HG03066 (cell line): ENCODE results near the gene NDFIP1.

ENCODE experiments used
- ATAC-seq: cut with Tn5 transposase; IDR thresholded peaks from one replicate; pipeline ENCODE4 v1.9.1; 2021; ENCODE audit warnings: low read depth; ENCODE audit not compliant: unreplicated experiment

NDFIP1 gene

DNA sequence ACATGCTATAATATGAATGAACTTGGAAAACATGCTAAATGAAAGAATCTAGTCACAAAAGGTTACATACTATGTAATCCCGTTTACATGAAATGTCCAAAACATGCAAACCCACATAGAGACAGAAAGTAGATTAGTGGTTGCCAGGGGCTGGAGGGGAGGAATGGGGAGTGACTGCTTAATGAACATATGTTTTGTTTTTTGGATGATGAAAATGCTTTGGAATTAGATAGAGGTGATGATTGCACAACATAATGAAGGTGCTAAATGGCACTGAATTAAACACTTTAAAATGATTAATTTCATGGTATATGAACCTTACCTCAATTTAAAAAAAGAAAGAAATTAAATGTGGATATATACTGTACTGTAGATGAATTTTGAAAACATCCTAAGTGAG lies 17.6 kb upstream of the NDFIP1 start:
- ATAC-seq: no peak

DNA sequence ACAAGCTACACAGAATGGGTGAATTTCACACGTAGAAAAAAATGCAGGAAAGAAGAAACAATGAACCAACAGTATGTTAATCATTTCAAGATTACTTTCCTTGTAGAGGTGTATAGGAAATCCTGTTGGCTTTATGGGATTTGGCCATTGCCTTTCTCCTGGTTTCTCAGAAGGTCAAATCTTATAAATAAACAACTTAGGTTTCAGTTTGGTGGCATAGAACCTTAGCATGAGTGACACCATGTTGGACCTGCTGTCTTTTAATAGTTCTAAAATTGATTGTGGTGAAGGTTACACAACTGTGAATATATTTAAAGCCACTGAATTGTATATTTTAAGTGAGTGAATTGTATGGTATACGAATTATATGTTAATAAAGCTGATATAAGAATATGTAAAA lies 16.7 kb upstream of the NDFIP1 start:
- no peak for ATAC-seq

- ATAC-seq: no peak
Observed at GRCh38 chr5:142095035-142095434, 13.5 kb upstream of the NDFIP1 start.

DNA sequence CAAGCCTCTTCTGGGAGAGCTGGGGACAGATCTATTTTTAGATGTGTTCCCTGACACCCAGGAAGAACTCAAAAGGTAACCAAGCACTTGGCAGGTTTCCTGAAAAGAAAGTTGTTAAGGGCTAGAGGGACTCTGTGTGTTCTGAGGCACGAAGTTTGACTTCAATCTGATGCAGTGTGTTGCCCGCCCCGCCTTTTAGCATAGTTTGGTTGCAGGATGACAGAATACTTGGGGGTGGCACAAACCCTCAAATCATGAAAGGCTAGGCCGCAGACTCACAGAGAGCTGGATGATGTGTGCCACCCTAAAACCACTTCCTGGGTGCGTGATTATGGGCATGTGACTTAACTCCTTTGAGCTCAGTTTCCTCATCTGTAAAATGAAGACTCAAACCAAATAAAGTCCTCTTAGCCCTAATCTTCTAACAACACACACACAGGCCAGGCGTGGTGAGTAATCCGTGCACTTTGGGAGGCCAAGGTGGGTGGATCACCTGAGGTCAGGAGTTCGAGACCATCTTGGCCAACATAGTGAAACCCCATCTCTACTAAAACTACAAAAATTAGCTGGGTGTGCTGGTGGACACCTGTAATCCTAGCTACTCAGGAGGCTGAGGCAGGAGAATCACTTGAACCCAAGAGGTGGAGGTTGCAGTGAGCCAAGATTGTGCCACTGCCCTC lies 12.8 kb upstream of the NDFIP1 start:
- no peak for ATAC-seq

DNA sequence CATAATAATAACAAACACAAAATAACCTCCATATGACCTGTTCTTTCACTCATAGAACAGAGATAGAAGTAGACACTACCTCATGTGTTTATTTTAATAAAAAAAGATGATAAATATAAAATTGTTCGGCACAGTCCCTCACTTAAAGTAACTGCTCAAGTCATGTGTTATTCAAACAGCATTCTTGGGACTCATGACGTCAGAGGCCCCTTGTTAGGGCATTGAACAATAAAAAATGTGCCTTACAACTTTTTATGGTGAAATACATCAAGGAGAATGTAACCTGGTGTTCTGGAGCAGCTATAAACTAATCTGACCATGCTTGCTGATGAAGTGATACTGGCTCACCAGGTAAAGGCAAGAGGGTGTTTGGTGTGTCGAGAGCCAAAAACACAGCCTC lies 12.2 kb upstream of the NDFIP1 start:
- no peak for ATAC-seq

GRCh38 chr5:142097681-142098080 lies 10.9 kb upstream of the NDFIP1 start:
- no peak for ATAC-seq

DNA sequence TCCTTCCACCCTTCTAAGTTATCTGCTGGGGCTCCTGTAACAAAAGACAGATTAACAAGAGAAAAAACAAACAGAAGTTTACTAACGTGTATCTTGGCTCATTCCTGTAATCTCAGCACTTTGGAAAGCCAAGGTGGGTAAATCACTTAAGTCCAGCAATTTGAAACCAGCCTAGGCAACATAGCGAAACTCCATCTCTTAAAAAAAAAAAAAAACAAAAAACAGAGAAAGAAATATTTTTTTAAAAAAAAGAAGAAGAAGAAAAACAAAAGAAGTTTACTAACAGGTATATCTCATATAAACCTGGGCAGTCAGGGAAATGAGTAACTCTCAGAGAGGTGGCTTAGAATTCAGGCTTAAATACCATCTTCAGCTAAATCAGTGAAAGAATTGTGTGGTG lies 10.3 kb upstream of the NDFIP1 start:
- no peak for ATAC-seq

GRCh38 chr5:142098931-142099330 lies 9.6 kb upstream of the NDFIP1 start:
- ATAC-seq: no peak

- ATAC-seq: no peak
Observed at GRCh38 chr5:142100307-142100706, 8.3 kb upstream of the NDFIP1 start.

DNA sequence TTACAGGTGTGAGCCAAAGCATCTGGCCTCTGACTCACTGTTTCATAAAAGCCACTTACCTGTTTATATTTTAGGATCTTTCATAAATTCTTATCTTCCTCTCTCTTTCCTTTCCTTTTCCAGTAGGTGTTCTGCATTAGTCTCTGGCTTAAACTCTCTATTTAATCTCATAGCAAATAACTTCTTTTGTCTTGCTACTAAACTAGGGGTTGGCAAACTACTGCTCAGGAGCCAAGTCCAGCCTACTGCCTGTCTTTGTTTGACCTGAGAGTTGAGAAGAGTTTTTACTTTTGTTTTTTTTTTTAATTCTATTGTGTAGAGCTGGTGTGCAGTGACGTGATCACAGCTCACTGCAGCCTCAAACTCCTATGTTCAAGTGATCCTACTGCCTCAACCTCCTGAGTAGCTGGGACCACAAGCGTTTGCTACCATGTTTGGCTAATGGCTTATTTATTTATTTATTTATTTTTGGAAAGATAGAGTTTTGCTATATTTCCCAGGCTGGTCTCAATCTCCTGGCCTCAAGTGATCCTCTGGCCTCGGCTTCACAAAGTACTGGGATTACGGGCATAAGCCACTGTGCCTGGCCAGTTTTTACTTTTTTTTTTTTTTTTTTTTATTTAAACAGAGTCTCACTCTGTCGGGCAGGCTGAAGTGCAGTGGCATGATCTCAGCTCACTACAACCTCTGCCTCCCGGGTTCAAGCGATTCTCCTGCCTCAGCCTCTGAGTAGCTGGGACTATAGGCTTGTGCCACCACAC lies 5.4 kb upstream of the NDFIP1 start:
- no peak for ATAC-seq

GRCh38 chr5:142104491-142104890 lies 4.1 kb upstream of the NDFIP1 start:
- ATAC-seq: no peak

DNA sequence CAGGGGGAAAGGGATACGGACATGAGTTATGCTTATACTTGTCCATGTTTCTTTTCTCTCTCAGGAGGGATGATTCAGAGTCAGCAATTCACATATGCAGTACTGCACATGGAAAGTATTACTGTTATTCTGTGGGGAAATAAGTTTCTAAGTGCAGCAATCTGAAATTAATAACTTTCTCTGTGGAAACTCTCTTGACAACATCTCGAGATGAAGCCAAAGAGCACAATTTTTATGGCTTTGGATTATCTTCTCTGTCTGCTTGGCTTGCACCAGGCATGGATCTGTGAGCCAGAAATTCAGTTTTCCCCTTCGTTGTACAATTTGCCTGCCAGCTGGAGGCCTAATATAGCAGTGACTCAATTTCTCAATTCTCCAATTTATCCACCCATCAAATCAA lies 2.5 kb upstream of the NDFIP1 start:
- ATAC-seq: no peak

- no peak for ATAC-seq
Observed at GRCh38 chr5:142107036-142107735, 1.4 kb upstream of the NDFIP1 start.

DNA sequence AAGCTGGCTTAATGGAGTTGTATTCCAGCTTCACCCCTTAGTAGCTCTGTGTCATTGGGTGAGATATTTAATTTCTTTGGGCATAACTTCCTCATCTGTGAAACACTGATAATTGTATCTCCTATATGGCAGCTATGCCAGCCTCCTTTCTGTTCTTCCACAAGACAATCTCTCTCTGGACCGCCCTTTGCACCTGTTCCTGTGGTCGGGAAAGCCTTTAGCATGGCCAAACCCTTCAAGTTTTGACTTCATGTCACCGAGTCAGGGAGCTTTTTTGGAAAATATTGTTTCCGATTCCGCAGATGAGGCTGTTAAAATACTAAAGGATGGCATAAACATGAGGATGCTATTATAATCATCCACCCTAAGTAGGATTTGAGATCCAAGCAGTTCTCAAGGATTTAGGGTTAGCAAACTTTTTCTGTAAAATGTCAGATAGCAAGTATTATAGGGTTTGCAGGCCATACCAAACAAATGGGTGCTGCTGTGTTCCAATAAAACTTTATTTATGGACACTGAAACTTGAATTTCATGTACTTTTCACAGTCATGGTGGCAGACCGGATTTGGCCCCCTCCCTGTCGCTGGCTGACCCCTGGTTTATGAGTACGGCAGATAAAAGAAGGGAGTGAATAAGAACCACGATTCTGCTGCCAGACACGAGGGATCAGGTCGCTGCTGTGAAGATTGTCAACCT lies 695 bp upstream of the NDFIP1 start:
- no peak for ATAC-seq

GRCh38 chr5:142109331-142110045 lies 909 bp downstream of the NDFIP1 start:
- ATAC-seq: no peak

DNA sequence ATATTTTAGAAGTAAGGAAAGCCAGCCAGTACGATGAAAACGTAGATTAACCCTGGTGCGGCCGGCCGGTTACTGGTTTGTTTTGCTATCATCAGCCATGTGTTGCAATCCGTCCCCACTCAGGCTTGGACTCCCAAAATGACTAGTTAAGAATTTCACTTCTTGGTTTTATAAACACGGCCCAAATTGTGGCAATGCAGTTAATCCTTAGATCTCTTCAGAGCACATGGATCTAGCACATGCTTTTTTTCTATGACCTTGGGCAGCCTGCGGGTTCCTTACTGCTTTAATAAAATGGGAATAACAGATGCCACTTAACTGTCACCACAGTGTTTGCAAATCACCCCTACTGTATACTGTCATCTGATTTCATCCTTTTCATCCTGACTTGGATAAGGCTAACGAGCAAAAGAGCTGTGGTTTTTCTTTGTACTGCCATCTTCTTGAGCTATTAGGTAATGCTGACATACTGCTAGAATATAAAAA lies 1.5 kb downstream of the NDFIP1 start:
- ATAC-seq: no peak

DNA sequence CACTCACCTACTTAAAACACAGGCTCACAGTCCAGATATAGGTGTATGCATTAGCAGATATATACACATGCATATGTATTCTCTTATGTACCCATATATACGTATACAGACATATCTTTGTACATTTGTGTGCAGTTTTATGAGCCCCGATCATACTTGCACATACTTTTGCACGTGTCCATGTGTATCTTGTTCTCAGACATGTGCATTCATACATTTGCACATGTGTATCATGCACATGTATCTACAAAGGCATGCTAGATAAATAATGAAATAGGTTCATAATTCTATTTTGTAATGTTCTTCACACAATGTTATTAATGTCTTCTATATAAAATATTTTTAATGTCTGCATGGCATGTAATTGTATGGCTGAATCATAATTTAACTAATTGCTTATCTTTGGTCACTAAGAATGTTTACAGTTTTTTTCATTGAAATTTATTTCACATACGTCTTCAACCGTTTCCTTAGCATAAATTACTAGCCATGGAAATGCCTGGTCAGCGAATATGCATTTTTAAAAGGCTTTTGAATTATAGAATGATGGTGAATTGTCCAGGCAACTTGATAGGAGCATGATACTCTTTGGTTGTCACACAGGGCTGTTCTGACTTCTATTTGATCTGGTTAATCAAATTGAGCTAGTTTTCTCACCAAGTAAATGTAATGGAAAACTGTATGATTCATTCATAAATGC lies 2.6 kb downstream of the NDFIP1 start:
- ATAC-seq: no peak

DNA sequence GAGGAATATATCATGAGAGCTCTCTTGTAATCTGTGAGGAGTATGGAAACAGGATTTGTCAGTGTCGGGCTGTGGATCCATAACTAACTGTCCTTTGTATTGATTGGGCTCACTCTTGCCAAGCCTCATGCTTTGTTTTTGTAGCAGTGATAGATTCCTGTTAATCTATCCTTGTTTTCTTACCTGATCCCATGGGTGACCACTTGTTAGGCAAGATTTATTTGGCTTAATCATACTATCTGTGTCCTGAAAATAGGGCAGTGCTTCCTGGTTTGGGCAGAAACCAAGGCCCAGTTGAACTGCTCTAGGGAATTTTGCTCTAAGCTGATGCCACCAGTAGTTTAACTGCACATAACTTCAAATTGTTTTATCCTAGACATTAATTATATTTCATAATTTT lies 6.1 kb downstream of the NDFIP1 start:
- ATAC-seq: no peak

GRCh38 chr5:142115937-142116614 lies 7.5 kb downstream of the NDFIP1 start:
- no peak for ATAC-seq
